NAMALWA (cell line): ENCODE results near the gene TOP3A.

ENCODE experiments used
- DNase-seq: peaks from one replicate; pipeline ENCODE4 v3.0.0-alpha.2; 2015; ENCODE audit warnings: low spot score

TOP3A gene

DNA sequence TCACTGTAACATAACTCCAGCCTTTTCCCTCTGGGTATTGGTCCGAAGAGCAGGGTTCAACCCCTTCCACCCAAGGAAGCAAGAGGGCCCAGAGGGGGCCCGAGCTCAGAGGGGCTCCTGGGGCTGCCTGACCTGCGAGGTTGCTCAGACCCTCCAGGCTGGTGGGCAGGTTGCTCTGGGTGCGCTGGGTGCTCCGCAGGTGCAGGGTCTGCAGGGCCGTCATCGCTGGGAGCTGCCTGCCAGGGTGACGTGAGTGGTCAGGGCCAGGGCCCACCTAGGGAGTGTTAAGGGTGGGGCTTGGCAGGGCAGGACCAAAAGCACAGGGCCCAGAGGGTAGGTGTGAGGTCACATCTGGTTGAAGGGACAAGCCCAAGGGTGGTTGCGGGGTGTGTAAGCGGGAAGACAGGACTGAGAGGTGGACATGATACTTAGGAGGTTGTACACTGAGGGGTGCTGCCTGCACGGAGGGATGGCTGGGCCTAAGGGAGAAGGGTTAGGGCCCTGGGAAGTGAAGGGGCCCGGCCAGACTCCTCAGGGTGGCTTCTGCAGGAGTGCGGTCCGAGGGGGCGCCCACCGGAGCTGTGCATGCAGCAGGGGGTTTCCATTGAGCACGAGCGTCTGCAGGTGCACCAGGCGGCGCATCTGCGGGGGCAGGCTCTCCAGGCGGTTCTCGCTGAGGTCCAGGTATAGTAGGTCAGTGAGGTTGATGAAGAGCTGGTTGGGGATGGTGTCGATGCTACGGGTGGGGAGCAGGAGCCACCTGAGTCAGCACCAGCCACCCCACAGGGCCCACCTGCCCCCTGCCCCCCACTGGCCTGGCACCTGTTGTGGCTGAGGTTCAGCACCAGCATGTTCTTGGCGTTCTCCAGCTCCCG lies 60.6 kb downstream of the TOP3A start:
- no peak for DNase-seq

DNA sequence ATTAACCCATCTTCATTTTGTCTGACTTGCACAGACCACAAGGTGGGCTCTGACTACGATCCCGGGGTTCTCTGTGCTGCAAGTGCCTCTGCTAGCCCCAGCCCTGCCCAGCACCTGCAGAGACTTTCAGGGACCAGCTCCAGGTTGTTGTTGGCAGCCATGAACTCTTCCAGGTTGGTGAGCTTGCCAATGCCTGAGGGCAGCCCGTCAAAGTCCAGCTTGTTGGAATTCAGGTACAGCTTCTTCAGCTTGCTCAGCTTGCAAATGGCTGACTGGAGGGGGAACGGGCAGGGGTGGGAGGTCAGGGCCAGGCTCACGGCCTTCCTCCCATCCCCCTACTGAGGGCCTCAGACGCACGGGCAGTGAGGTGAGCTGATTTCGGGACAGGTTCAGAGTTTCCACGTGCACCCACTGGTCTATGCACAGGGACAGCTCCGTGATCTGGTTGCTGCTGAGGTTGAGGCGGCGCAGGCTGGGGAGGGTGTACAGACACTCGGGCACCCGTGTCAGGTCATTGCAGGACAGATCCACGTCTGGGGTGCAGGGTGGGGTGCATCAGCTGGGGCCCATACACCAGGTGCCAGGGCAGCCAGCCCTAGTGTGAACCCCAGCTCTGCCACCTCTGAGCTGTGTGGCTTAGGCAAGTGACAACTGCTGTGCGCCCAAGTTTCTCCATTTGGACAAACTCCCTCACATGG lies 61.5 kb downstream of the TOP3A start:
- DNase-seq = no peak

DNA sequence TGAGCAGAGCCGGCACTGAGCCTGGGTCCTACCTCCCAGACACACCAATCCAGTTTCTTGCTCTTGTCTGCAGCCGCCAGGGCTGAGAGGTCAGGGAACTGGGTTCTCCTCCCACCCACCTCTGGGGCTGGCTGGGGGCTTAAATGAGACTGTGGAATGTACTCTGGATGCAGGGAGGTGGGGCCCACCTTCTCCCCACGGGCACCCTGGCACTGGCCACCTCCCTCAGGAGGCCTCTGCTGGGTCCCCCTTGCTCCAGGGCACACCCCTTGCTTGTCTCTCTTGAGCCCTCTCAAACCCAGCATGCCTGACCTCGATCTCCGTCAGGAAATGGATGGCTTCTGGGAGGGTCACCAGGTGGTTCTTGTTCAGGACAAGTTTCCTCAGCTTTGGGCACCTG lies 62.6 kb downstream of the TOP3A start:
- no peak for DNase-seq

DNA sequence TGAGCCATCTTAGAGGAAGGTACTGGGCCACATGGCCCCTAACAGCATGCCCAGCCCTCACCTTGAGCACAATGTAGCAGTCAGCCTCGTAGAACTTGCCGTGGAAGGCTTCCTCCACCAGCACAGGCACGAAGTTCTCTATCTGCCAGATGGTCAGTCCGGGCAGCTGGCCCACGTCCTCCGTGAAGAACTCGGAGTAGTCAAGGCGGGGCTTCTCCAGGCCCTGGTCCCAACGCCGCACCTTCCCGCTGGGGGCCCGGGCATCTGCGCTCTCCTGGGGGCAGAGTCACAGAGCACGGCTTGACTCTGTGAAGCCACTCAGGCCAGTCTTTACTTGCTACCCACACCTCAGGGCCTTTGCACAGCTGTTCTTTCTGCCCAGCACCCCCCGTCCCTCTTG lies 63.6 kb downstream of the TOP3A start:
- DNase-seq = no peak

DNA sequence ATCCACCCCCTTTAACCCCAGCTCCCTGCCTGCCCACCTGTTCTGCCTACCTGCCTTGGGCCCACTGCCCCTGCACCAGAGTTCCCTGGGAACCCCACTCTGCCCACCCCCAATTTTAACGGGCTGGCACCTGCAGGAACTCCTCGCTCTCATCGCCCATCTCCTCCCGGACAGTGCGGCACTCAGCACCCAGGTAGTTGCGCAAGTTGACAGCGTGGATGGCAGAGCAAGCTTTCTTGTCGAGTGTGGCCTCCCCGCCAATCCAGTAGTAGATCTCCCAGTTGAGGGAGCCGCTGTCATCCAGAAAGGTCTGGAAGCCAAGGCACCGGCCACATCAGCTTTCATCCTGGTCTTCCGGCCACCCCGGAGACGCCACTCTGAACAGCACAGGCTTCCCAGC lies 64.1 kb downstream of the TOP3A start:
- DNase-seq = no peak

DNA sequence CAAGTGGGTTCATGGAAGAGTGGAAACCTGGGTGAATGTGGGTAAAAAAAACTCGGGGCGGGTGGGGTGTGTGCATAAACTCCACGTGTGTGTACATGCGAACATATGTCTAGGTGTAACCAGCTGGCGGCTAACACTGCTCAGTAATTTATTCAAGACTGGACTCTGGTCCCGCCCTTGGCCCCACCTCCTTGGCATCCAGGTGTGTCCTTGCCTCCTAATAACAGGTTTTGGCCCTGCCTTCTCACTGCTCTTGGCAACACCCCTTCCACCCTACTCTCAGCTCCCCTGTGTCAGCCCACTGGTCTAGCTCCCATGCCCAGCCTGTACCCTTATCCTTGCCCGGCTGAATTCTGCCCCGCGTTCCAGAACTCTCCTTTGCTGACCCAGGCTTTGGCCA lies 64.5 kb downstream of the TOP3A start:
- no peak for DNase-seq

DNA sequence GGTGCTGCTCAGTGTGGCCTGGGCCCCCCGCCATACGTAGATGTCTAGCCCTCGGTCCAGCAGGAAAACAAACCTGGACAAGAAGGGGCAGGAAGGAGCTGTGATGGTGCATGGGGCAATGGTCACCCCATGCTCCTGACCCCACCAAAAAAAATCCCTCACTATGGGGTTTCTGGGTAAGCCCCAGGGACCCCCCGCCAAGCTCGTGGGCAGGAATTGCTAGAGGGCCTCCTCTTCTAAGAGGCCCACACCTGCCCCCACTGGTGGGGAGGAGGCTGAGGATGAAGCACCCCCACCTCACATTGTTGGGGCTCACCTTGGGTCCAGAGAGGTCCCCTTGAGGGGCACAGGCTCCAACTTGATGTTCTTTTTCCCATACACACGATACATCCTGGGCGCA lies 66.0 kb downstream of the TOP3A start:
- no peak for DNase-seq

DNA sequence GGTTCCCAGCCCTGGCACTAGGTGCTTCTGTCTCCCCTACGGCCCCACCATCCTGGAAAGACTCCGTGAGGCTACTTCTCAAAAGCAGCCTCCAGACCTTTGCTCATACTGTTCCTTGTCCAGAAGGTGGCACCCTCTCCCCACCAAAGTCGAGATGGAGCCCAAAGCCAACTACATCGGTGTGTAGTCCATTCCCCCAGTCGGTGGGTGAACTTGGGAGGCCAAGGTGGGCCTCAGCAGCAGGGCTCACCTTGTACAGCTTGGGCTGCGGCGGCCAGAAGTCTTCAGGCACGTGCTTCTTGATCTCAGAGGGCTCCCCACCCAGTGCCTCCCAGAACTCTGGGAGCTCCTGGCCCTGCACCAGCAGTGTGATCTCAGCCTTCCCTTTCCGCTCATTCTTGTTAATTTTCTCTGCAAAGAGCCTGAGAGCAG lies 66.5 kb downstream of the TOP3A start:
- peak; percentile 75 for DNase-seq

DNA sequence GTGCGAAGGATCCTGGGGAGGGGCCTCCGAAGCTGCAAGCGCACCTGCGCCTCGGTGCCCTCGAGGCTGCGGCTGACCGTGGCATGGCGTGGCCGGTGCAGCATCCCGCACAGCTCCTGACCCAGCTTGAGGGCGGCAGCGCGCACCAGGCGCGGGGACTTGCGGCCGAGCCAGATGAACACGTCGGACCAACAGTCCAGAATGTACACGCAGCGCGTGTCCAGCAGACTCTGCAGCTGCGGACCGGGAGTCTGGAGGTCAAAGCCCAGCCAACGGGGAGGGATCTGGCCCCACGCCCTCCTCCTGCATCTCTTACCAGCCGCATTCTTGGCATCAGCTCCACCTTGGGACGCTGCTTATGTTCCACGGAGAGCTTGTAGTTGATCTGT lies 67.2 kb downstream of the TOP3A start:
- DNase-seq = no peak

DNA sequence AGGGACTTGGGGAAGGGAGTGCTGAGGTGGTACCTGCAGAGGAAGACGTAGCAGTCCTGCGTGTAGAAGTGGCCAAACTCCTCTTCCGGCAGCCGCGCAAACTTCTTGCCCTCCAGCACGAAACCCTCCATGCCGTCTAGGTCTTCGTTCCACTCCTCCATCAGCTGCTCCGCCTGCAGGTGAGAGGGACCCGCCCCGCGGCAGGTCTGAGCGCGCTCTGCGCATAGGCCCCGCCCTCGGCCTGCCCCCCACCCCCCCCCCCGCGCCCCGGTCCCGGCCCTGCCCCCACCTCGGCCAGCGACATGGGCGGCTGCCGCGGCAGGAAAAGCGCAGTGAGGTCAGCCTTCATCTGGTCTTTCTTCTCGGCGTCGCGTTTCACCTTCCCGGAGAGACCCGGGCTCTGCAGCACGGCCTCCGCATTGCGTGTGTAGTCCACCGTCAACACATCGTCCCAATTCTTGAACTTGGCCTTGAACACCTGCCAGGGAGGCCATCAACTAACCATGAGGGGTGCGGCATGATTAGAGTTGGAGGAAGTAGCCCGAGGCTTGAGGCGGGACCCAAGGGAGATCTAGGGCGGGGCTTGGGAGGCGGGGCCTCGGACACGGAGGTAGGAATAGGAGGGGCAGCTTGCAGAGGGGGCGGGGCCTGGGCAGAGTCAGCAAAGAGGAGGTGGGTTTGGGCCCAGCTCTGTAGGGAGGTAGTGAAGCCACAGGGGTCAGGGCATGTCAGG lies 67.7 kb downstream of the TOP3A start:
- DNase-seq = peak; percentile 45

DNA sequence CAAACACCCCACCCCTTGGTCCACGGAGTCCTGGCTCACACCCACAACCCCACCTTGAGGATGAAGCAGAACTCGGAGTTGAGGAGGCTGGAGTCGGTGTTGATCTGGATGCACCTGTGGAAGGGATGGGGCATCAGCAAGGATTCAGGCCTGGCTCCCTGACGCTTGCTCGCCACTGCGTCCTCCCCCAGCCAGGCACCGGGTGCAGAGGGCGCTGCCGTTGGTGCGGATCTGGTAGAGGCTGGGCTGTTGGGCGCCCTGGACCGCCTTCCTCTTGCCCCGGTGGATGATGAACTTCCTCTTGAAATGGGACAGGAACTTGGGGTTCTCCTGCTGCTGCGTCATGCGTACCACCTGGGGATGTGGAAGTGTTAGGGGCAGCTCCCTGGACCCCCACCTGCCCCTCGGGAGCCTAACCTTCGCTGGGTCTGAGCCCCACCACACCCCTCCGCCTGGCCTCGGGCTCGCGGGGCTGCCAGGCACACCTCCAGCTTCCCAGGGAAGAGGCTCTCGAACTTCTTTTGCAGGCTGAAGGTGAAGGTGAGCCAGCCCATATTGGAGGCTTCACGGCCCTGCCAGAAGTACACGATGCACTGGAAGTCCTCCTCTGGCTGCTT lies 68.6 kb downstream of the TOP3A start:
- no peak for DNase-seq

DNA sequence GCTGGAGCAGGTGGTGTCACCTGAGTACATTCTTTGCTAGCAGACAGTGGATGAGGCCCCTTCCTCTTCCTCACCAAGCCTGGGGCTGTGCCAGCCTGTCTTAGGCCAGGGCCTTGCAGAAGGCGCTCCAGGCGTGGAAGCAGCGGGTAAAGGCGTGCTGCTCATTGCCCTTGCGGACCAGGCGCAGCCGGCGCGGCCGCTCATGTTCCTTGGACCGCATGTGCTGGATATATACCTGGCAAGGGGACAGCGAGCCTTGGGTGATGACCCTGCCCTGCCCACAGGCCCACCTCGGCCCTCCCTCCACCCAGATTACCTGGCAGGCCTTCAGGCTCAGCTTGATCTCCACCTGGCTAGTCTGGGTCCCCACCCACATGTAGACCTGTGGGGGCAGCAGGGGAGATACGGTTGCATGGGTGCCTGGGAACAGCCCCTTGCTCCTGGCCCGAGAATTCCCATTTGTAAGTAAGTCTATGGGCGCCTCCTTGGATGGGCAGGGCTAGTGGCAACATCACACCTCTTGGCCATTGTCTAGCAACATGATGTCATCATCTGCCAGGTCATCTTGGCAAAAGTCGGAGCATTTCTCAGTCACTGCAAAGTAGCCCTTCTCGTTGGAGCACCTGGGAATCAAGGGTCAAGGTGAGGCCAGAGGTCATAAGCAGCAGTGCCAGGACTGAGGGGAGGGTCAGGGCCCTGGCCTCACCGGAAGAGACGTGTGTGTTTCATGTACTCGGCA lies 69.6 kb downstream of the TOP3A start:
- no peak for DNase-seq

DNA sequence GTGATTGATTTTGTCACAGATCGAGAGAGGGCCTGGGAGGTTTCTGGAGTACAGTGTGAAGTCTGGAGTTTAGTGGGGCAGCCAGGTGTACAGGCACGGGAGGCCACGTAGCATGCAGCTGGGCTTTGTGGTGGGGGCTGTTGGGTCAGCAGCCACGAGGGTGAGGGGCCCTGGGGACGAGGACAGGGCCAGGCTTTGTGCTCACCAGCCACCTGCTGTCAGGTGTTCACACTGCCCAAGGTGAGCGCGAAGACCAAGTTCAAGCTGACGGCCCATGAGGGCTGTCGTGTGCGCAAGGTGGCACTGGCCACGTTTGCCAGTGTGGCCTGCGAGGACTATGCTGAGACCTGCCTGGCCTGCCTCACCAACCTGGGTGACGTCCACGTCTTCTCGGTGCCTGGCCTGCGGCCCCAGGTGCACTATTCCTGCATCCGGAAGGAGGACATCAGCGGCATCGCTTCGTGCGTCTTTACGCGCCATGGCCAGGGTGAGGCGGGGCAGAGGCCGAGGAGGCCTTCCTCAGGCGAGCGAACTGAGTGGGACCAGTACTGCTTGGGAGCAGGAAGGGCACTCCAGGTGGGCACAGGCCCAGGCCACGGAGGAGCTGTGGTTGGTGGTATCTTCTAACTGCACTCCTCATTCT lies 73.4 kb downstream of the TOP3A start:
- DNase-seq = no peak

DNA sequence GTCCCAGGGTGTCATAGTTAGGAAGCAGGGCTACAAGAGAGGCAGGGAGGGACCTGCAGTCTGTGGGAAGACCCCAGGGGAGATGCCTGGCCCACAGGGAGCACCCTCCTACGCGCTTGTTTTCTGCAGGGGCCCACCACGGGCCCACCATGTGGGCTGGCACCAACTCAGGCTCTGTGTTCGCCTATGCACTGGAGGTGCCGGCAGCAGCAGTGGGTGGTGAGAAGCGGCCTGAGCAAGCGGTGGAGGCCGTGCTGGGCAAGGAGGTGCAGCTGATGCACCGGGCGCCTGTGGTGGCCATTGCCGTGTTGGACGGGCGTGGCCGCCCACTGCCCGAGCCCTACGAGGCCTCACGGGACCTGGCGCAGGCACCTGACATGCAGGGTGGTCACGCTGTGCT lies 74.3 kb downstream of the TOP3A start:
- no peak for DNase-seq

DNA sequence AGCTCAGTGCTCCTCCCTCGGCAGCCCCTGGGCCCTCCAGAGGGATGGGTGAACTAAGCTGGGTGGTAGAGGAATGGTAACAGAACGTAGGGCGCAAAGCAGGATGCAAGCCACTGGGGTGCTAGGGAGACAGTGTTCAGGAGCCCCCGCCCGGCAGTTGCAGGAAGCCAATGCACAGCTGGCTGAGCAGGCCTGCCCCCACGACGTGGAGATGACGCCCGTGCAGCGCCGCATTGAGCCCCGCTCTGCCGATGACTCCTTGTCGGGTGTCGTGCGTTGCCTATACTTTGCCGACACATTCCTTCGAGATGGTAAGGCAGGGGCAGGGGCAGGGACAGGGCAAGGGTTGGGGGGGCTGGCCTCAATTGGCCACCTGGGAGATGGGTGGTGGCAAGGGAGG lies 76.5 kb downstream of the TOP3A start:
- DNase-seq = no peak

DNA sequence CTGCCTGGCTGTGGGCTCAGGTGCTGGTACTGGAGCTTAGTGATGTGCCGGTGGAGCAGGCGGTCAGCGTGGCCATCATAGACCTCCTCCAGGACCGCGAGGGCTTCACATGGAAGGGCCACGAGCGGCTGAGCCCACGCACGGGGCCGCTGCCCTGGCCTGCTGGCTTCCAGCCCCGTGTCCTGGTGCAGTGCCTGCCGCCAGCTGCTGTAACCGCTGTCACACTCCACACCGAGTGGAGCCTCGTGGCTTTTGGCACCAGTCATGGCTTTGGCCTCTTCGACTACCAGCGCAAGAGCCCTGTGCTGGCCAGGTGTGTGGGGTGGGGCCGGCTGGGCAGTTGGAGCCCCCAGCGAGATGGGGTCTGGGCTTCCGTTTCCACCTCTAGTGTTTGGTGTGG lies 77.3 kb downstream of the TOP3A start:
- DNase-seq = no peak

DNA sequence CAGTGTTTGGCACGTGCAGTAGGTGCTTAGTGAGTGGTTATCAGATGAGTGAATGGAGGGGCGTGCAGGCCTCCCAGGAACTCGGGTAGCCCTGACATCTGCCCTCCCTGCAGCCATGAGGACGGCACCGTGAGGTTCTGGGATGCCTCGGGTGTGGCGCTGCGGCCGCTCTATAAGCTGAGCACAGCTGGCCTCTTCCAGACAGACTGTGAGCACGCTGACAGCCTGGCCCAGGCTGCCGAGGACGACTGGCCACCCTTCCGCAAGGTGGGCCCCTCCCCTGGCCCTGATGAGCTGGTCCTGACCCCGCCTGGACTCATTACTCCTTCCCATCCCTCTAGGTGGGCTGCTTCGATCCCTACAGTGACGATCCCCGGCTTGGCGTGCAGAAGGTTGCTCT lies 78.3 kb downstream of the TOP3A start:
- DNase-seq = no peak

DNA sequence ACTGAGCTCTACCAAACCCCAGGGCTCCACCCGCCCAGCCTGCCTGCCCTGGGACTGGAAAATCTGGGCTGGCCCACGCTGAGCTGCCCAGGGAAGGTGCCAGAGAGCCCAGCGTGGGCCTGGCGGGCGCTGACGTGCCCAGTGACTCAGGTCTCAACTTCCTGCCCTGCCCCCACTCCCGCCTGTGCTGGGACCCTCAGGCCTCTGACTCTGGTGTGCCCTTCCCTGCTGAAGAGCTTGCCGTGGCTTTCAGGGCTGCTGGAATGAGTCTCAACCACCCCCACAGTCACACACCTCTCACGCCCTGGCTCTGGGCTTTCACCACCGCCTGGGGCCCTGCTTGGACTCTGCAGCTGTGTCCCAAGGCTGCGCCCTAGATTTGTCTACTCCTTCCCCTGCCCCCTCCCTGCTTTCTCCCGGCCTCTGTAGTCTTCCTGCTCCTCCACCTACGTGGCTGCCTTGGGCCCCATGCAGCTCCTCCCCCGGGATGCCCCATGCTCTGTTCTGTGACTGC lies 79.0 kb downstream of the TOP3A start:
- DNase-seq = no peak

DNA sequence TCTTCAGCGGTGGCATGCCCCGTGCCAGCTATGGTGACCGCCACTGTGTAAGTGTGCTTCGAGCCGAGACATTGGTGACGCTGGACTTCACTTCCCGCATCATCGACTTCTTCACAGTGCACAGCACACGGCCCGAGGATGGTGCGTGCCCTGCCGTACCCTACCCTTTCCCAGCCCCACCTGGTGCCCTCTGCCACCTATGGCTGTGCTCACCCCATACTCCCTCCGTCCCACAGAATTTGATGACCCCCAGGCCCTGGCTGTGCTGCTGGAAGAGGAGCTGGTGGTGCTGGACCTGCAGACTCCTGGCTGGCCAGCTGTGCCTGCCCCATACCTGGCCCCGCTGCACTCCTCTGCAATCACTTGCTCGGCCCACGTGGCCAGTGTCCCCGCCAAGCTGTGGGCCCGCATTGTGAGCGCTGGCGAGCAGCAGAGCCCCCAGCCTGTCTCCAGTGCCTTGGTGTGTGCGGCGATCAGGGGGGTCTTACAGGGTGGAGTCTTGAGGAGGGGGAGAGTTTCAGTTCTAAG lies 79.9 kb downstream of the TOP3A start:
- DNase-seq = no peak

DNA sequence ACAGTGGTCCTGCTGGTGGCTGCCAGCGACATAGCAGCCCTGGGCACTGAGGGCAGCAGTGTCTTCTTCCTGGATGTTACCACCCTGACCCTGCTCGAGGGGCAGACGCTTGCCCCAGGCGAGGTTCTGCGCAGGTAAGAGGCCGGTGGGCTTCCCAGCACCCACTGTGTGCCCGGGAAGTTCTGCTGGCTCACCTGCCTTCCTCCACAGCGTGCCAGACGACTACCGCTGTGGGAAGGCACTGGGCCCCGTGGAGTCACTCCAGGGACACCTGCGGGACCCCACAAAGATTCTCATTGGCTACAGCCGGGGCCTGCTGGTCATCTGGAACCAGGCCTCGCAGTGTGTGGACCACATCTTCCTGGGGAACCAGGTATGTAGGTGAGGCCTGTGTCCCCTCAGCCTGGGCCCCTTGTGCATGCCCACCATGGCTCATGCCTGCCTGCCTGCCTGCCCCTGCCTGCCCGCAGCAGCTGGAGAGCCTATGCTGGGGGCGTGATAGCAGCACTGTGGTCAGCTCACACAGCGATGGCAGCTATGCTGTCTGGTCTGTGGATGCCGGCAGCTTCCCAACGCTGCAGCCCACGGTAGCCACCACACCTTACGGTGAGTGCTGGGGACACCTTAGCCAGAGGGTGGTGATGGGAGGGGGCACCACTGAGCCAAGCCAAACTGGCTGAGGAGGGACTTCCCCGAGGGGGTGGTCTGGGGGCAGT lies 80.8 kb downstream of the TOP3A start:
- no peak for DNase-seq
